Activated effector memory CD4-positive, alpha-beta T cell treated with Interleukin-2 at 50 U/mL for 16 hours (primary cell): ENCODE data around the gene ZDHHC21.
"Not testable (repeated sequence)": the region's sequence is repeated elsewhere in the genome, so short reads cannot be mapped to it uniquely, and the experiment has no call there.

Source experiments
- DNase-seq: peaks from one replicate; pipeline ENCODE4 v3.0.0-alpha.2; 2020

ZDHHC21 gene

DNA sequence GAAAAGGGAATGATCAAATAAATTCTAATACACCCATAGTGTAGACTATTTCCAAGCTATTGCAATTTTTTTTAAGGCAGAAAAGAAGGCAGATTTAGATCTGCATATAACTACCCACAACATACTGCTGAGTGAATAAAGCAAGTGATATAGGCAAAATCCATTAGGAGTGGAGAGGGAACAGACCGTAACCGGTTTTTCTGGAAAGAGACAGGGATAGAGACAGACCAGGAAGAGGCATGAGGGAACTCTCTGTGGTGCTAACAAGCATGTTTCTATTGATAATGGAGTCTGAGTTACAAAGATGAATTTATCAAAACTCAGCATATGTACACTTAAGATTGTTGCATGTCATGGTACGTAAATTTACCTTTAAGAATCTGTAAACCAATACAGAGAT lies 14.5 kb downstream of the ZDHHC21 start:
- DNase-seq = no peak

DNA sequence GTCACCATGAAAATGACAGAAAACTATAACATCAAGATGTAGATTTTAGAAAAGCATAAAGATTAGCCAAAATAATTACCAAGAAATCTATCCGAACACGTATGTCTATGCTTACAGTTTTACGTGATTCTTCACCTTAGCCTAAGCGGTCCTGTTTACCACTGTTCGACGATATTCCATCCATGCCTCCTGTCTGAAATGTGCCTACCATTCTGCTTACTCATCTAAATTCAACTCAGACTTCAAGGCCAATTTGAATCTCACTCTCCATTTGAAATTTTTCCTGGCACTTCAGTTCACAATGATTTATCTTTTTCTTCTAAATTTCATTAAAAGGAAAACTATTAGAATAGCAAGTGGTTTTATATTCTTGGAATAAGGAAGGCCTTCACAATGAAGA lies 15.4 kb downstream of the ZDHHC21 start:
- no peak for DNase-seq

DNA sequence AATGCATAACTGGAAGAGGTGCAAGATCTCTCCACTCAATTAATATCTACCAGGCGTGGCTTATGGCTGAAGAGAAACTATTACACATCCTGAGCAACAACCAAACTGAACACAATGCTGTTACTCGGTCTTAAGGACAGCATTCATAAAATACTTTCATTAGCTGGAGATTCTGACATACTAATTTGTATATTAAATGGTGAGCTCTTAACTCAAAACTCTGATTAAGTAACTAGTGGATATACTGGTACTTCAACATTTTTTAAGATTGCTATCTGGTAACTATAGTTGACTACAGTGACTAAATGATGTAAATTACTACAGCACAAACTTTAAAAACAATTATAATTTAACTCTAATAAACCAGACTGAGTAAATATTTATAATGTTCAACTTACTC lies 15.8 kb downstream of the ZDHHC21 start:
- DNase-seq = no peak

DNA sequence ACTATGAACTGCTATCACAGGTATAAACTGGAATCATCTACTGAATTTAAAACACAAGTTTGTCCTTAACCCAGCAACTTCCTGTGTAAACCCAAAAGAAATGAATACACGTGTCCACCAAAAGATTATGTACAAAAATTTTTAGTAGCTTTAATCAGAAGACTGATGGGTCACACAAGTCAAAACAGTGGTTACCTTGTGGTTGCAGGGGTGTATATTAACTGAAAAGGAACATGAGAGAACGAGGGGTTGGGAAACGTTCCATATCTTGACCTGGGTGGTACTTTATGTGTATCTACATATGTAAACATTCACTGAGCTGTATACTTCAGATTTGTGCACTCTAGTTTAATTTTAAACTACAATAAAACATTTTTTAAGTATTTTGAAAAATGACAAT lies 18.6 kb downstream of the ZDHHC21 start:
- DNase-seq = no peak

DNA sequence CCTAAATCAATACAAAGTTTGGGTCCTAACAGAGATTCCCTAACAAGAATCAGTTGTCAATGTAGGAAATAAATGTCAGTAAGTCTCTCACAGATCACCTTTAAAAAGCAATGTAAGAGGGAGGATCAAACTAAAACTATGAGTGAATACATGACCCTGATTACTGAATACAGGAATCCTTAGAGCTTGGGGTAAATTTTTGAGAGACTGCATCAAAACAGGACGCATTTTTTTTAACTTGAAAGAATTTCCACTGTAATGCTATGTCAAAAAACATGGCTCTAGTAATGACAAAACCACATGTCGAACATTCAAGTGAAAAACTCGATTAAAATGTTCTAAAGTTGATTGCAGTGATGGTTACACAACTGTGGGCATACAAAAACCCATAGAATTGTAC lies 21.9 kb downstream of the ZDHHC21 start:
- no peak for DNase-seq

DNA sequence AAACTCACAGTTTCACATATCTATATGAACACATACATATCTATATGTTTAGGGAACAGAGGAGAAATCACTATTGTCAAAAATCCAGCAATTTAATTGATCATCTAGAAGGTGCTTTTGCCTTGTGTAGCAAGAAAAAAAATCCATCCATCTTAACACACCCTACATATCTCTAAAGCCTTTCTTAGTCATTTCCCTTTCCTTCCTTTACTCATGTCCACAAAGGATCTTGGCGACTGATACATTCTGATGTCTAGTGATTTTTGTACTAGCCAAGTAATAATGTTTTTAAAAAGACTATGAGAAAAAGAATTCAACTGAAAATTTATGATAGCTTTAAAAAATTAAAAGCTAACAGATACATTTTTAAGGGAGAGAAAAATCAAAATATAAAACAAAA lies 22.5 kb downstream of the ZDHHC21 start:
- no peak for DNase-seq

DNA sequence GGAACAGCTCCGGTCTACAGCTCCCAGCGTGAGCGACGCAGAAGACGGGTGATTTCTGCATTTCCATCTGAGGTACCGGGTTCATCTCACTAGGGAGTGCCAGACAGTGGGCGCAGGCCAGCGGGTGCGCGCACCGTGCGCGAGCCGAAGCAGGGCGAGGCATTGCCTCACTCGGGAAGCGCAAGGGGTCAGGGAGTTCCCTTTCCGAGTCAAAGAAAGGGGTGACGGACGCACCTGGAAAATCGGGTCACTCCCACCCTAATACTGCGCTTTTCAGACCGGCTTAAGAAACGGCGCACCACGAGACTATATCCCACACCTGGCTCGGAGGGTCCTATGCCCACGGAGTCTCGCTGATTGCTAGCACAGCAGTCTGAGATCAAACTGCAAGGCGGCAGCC lies 29.2 kb downstream of the ZDHHC21 start:
- not testable (repeated sequence) for DNase-seq

DNA sequence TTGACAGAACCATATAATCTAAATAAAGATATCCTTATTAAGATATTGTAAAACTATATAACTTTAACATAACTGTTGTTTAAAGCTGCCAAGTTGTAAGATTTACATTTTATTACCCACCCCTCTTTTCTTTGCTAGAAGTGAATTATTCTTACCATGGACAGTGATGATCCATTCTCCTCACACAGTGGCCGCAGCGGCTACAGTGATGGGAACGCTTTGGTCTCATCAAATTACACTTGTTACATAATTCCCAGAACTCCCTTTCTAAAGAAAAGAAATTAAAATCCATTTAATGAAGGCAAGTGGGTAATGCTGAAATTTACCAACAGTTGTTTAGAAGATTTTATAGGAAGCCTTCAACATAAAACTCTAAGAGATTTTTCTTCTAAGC lies 31.2 kb downstream of the ZDHHC21 start:
- no peak for DNase-seq

DNA sequence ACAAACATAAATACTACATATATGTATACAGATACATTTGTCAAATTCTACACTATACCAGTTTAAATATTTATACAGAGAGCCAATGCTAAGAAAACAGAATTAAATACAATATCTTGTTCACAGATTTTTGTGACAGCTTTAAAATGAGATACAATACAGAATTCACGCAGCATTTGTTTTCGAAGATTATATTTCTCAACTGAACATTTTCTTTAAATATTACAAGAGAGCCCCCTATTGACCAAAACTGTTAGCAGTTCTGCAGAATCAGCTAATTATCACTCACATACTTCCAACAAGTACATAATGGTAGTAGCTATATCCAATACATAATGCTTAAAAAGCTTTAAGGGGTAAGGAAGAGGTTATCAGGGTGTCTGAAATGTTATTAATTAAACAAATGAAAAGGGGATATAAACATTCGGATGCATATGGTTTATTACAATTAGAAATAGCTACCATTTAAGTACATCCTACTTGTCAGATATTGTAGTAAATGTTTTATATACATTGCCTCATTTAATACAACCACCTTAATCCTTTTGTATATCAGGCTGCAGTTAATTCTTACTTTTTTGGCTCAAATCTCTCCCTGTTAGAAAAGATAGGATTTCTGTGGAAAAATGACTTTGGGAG lies 31.7 kb downstream of the ZDHHC21 start:
- DNase-seq = no peak

DNA sequence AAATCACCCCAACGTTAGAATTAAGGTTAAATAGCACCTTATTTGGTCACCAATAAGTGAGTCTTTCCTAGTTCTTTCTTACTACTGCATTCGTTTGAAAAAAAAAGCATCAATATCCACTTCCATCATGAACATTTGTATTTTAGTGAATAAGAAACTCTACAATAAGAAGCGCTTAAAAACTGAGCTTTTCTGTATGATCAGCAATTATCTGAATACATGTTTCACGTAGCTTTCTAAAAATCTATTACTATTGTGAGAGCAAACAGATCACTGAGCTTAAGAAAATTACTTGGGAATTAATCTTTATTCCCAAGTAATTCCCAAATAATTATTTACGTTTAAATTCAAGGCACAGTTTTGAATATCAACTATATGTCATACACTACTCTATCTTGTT lies 32.5 kb downstream of the ZDHHC21 start:
- DNase-seq = no peak

DNA sequence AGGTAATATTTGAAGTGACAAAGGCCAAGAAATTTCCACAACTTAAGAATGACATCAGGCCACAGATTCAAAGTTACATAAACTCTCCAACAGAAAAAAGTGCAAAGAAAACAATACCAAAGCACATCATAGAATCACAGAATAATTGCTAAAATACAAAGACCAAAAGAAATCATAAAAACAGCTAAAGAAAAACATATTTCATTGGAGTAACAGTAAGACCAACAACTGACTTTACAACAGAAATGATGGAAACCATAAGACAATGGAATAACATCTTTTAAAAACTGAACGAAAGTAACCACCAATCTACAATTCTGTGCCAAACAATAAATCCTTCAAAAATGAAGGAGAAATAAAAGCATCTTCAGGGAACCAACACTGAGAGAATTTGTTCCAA lies 38.3 kb downstream of the ZDHHC21 start:
- no peak for DNase-seq

DNA sequence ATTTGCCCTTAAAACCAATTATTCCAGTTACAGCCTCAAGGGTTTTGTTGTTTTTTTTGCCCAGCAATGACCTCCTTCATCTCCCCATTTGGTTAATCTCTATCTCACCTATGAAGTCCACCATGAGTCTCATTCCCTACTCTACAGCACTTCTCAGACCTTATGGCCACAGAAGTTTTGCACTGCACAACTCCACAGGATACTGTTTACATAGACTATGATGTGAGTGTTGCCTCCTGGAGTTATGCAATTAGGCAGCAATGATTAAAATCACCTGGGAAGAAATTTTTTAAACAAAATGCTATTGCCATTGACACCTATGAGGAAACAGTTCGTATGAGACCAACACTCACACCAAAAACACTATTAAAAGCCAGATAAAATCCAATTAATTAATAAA lies 39.7 kb downstream of the ZDHHC21 start:
- no peak for DNase-seq

DNA sequence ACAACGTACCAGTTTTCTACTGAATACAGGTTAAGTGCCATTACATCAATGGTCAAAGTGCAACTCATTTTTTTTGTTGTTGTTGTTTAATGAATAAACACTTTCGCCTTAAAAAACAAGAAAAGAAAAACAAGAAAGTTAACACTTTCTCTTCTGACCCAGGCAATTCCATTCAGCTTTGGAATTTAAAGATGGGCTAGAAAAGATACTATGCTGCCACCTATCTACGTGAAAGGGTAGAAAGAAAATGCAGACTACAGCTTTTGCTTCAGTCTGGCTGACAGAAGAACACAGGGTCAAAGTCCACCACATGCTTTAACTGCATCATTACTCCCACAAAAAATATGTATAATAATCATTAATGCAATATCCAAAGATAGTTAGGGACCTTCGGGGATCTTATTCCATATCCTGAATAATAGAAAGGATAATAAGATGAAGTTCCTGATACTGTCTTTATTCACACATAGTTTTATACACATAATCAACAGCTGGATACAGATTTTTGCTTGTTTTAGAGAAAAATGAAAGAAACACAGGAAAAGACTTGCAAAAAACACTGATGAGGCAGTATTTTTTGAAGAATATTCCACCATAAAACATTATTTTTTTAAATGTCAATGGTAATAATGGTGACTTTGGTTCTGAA lies 40.4 kb downstream of the ZDHHC21 start:
- DNase-seq = no peak

DNA sequence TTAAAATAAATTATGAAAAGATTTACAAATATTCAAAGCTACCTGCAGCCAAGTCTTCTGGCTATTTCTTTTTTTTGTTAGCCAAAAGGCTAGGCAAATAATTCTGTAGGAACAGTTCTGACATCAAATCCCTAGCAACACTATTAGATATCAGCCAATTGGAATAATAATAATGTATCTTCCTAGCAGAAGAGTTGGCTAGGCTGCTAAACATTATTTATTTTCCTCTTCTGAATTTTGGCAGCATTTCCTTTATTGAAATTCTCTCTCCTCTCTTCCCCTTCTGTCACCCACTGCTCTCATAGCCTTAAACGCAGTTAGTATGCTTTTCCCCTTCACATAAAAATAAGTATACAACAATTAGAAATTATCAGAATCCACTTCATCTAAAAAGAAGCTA lies 42.6 kb downstream of the ZDHHC21 start:
- DNase-seq = no peak

DNA sequence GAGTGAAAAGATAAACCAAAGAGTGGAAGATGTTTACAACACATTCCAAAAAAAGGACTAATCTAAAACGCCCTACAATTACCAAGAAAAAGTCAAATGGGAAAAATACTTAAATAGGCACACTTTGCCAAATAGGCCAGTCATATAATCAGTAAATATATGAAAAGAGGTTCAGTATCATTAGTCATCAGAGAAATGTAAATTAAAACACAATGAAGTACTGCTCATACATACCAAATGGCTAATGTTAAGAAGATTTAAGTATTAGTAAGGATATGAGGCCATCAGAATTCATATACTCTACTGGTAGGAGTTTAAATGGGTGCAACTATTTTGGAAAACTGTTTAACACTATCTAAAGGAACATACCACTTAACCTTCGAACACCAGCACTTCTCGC lies 47.6 kb downstream of the ZDHHC21 start:
- DNase-seq = no peak

DNA sequence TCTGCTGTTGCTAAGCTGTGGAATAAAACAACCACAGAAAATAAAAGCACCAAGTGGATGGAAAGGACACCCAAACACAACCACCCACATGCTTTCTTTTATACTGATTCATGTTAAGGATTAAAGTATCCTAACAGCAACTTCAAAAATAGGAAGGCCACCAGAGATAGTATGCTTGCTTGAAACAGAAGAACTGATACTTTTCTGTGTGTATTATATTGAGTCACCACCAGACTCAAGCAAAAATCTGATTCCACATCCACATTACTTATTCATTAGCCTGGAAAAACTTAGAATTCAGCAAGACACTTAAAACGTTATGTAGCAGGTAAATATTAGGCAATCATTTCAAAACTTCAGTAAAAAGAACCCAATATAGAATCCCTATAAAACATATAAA lies 52.3 kb downstream of the ZDHHC21 start:
- no peak for DNase-seq

DNA sequence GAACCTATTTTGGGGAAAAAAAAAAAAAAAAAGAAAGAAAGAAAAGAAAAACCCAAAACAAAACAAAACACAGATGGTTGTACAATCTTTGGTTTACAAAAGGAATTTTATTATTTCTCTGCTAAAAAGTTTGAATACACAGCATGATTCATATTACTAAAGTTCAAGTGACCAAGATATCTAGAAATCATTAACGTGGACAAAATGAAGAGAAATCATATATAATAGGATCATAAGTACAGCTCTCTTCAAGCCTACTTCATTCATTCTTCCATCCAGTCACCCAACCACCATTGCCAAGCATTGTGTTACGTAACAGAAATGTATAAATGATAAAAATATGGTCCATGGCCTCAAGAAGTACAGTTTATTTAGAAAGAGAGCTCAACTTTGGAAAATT lies 52.9 kb downstream of the ZDHHC21 start:
- no peak for DNase-seq

DNA sequence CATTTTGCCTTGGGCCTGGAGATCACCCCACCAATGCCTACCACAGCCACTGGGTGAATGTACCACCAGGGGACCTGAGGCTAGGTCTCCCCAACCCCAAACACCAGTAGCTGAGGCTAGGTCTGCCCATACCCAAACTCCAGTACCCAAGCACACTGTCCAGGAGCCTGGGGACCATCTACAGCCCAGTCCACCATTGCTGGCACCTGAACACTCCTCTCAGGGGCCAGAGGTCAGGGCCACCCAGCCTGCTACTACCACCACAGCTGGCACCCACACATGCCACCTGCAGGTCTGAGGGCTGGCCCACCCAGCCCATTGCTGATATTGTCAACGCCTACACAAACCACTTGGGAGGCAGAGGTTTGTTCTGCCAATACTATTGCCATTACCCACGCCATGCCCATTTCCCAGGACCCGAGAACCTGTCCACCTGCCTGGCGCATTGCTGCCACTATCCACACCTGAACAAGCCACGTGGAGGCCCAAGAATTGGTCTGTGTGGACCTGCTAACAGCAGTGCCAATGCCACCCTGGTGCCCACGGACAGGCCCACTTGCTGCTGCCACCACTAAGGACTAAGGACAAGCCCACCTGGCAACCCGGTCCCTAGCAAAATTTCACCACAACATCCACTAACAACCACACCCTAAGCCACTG lies 59.2 kb downstream of the ZDHHC21 start:
- DNase-seq = no peak

DNA sequence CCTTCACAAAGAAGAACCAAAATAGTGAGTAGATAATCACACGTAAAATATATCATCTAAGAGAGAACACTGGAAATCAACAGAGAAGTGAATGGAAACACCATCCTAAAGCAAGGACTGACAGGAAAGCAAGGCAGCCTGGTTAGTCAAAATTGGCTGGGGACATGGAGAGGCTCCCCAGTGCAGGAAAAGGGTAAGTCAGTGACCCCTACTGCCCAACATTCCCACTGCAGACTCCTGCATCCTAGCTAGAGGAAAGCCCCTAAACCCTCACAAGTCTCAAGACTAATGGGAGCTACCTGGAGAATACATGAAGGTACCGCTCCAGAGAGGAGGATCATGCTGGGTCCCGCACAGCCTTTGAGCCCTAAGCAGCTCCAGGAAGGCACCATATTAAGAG lies 60.1 kb downstream of the ZDHHC21 start:
- no peak for DNase-seq

DNA sequence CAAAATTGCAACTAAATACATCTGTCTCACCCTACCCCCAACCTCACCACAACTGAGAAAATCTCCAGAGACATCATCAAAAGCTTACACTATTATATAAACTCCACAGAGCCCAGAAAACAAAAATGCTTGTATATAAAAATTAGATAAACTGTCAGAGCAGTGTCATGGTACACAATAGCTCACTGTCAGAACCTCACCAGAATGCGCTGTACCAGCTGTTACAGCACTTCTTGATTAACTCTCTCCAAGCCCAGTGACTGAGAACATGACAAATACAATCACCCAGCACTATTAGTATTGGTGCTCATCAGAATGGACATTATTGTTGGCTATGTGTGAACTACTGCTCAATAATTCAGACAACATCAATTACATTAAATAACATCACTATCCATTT lies 65.7 kb downstream of the ZDHHC21 start:
- DNase-seq = no peak

DNA sequence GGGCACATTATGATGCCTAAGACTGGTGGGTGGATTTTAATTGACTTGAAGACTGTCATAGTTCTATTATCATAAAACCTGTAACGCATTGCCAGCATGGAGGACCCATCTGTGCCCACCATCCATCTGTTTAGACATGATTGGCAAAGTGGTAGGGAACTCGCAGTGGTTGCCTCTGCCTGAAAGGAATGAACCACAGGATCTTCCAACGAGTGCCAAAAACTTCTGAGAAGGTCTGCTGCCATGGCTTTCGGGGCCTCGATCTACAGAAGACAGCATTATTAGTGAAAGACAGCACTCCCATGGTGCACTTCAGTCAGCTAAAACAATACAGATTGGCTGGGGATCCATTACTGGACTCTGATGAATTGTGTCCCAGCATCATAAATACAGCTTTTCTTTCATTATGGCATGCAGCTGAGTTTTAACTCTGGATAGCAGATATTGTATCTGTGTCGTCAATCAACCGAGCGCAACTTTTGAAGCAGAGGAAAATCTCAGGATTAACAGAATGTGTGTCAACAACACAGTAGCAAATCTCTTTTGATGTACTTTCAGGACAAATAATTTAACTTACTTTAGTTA lies 74.3 kb downstream of the ZDHHC21 start:
- no peak for DNase-seq

DNA sequence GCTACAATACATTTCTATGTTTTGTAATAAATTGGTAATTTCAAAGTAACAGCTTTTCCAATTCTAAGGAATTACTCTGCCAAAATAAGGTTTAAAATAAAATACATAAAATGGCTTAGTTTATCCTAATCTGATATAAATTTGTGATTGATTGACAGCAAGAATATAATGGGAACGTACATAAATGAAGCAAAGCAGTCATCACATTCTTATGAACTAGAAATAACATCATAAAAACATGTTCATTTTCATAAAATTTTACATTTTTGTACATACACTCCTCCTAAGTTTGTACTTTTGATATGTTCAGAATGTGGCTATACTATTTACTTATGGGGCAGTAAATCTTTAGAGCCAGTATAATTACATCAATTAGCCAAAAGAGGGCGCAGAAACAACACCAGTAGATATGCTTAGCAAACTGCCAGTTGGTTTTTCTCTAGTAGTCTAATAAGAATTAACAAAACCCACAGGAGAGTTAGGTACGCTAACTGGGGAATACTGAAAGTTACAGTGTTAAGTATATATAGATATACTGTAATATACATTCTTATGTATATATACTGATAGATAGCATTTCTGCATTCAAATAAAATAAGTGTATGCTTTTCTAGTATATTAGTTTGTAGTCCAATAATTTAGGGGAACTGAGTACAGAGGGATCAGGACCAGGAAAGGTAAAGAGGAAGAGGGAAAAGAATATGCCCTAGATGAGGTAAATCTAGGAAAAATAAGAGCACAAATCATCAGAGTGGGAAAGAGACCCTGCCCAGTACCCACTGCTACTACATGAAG lies 76.8 kb downstream of the ZDHHC21 start:
- no peak for DNase-seq

DNA sequence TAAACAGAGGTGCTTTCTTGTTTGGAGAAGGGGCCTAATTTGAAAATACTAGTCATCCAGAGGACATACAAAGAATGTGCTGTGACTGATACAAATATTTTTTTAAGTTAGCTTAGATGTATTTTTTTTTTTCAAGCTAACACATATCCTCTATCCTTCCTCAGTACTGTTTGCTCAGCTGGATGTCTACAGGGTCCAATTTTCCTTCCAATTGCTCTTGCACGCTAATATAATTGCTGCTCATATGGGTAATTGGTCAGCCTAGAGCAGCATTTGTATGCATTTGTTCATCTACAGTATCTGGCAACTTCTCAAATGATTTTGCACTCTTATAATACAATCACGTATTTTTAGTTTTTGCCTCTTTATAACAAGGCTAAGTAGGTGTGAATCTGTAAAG lies 84.7 kb downstream of the ZDHHC21 start:
- no peak for DNase-seq
